Measurements from ENCODE around the gene USP48.
"Not testable (repeated sequence)": the region's sequence is repeated elsewhere in the genome, so short reads cannot be mapped to it uniquely, and the experiment has no call there.

The USP48 gene

GRCh38 chr1:21770201-21770600 lies 12.7 kb downstream of the USP48 start:
- no peak for TF ChIP-seq CTCF (IDR thresholded peaks at IDR 0.05; ENCODE audit: low read depth, low read length)
- Histone ChIP-seq H3K4me3 (ENCODE audit: low read length) (no peak overlapping the region), H4K20me1 (ENCODE audit: insufficient read depth, low read length) (peaks cover 88% of the 10 kb centered on the region), H3K27ac (ENCODE audit: low read length) (no peak overlapping the region), H3K9ac (ENCODE audit: low read length) (no peak overlapping the region), H3K27me3 (ENCODE audit: low read depth, low read length) (no peaks in the 10 kb centered on the region), H2AFZ (ENCODE audit: low read depth, low read length) (no peak overlapping the region), H3K4me2 (ENCODE audit: low read length) (no peak overlapping the region), H3K9me3 (ENCODE audit: insufficient read depth, low read length) (no peaks in the 10 kb centered on the region), H3K79me2 (ENCODE audit: low read length) (peaks cover 98% of the 10 kb centered on the region), H3K36me3 (replicated peaks; ENCODE audit: low read depth, low read length) (no peaks in the 10 kb centered on the region), H3K4me1 (ENCODE audit: low read length) (peaks cover 12% of the 10 kb centered on the region)

- peaks cover 94% of the 10 kb centered on the region for H4K20me1 ChIP-seq (ENCODE audit: insufficient read depth, low read length)
- H2AFZ ChIP-seq (ENCODE audit: low read depth, low read length); H3K4me2 ChIP-seq (ENCODE audit: low read length); H3K4me3 ChIP-seq (ENCODE audit: low read length); H3K9me3 ChIP-seq (ENCODE audit: insufficient read depth, low read length); H3K9ac ChIP-seq (ENCODE audit: low read length); H3K27me3 ChIP-seq (ENCODE audit: low read depth, low read length); H3K36me3 ChIP-seq (replicated peaks; ENCODE audit: low read depth, low read length); H3K27ac ChIP-seq (ENCODE audit: low read length): not testable (repeated sequence)
- peaks cover 98% of the 10 kb centered on the region for H3K79me2 ChIP-seq (ENCODE audit: low read length)
- peaks cover 16% of the 10 kb centered on the region for H3K4me1 ChIP-seq (ENCODE audit: low read length)
These were observed 15.8 kb downstream of the USP48 start for GRCh38 chr1:21767106-21767505.

- H3K79me2 ChIP-seq (ENCODE audit: low read length) = peaks cover 99% of the 10 kb centered on the region
- no peaks in the 10 kb centered on the region for H3K36me3 ChIP-seq (replicated peaks; ENCODE audit: low read depth, low read length)
- H4K20me1 ChIP-seq (ENCODE audit: insufficient read depth, low read length) = peaks cover 95% of the 10 kb centered on the region
- peaks cover 23% of the 10 kb centered on the region for H3K4me1 ChIP-seq (ENCODE audit: low read length)
- H3K9ac ChIP-seq (ENCODE audit: low read length) = no peak overlapping the region
- H3K27ac ChIP-seq (ENCODE audit: low read length) = no peak overlapping the region
- peak overlapping the region; percentile 31 for H3K4me2 ChIP-seq (ENCODE audit: low read length)
- H2AFZ ChIP-seq (ENCODE audit: low read depth, low read length) = no peak overlapping the region
- no peak for TF ChIP-seq CTCF (IDR thresholded peaks at IDR 0.05; ENCODE audit: low read depth, low read length)
- TF ChIP-seq EZH2phosphoT487 (IDR thresholded peaks at IDR 0.05; ENCODE audit: low read depth) = no peak
- H3K27me3 ChIP-seq (ENCODE audit: low read depth, low read length) = no peaks in the 10 kb centered on the region
- no peaks in the 10 kb centered on the region for H3K9me3 ChIP-seq (ENCODE audit: insufficient read depth, low read length)
- no peak overlapping the region for H3K4me3 ChIP-seq (ENCODE audit: low read length)
These were observed 16.7 kb downstream of the USP48 start for GRCh38 chr1:21766210-21766609.

GRCh38 chr1:21764615-21765423 lies 18.1 kb downstream of the USP48 start:
- Histone ChIP-seq H3K27ac (ENCODE audit: low read length) (no peak overlapping the region), H3K27me3 (ENCODE audit: low read depth, low read length) (no peaks in the 10 kb centered on the region), H3K4me2 (ENCODE audit: low read length) (no peak overlapping the region), H3K36me3 (replicated peaks; ENCODE audit: low read depth, low read length) (no peaks in the 10 kb centered on the region), H3K79me2 (ENCODE audit: low read length) (peaks cover 100% of the 10 kb centered on the region), H3K9ac (ENCODE audit: low read length) (no peak overlapping the region), H2AFZ (ENCODE audit: low read depth, low read length) (no peak overlapping the region), H4K20me1 (ENCODE audit: insufficient read depth, low read length) (peaks cover 93% of the 10 kb centered on the region), H3K4me3 (ENCODE audit: low read length) (no peak overlapping the region), H3K4me1 (ENCODE audit: low read length) (peaks cover 26% of the 10 kb centered on the region), H3K9me3 (ENCODE audit: insufficient read depth, low read length) (no peaks in the 10 kb centered on the region)
- TF ChIP-seq CTCF (IDR thresholded peaks at IDR 0.05; ENCODE audit: low read depth, low read length) (no peak), EZH2phosphoT487 (IDR thresholded peaks at IDR 0.05; ENCODE audit: low read depth) (no peak)
